GM18520 (cell line): Measurements from ENCODE around the gene CHIT1.

Experiments used
- ATAC-seq: cut with Tn5 transposase; IDR thresholded peaks from one replicate; pipeline ENCODE4 v1.9.1; 2021; ENCODE audit not compliant: unreplicated experiment

Gene CHIT1

GRCh38 chr1:203190949-203191348, 38.5 kb downstream of the CHIT1 start:
- ATAC-seq = no peak

GRCh38 chr1:203189951-203190352, 39.5 kb downstream of the CHIT1 start:
- ATAC-seq = no peak

- no peak for ATAC-seq
These were observed 40.7 kb downstream of the CHIT1 start for GRCh38 chr1:203188686-203189232.

GRCh38 chr1:203187689-203188264, 41.7 kb downstream of the CHIT1 start:
- no peak for ATAC-seq

GRCh38 chr1:203187304-203187685, 42.2 kb downstream of the CHIT1 start:
- ATAC-seq = no peak

- ATAC-seq = no peak
These were observed 42.8 kb downstream of the CHIT1 start, which contains the start of gene CHI3L1 for GRCh38 chr1:203186446-203187303. TSS of gene CHI3L1 (minus strand) at chr1:203186704. CDS start at chr1:203186623, 81 bp downstream.

- no peak for ATAC-seq
These were observed 43.4 kb downstream of the CHIT1 start for GRCh38 chr1:203186091-203186445.

GRCh38 chr1:203185585-203185984, 43.9 kb downstream of the CHIT1 start:
- ATAC-seq = no peak

GRCh38 chr1:203185061-203185461, 44.4 kb downstream of the CHIT1 start:
- ATAC-seq = no peak

GRCh38 chr1:203184467-203184866, 45.0 kb downstream of the CHIT1 start:
- ATAC-seq = no peak

- no peak for ATAC-seq
These were observed 45.6 kb downstream of the CHIT1 start for GRCh38 chr1:203183828-203184227.

- no peak for ATAC-seq
These were observed 47.0 kb downstream of the CHIT1 start for GRCh38 chr1:203182387-203182953.

GRCh38 chr1:203181586-203182386, 47.7 kb downstream of the CHIT1 start:
- no peak for ATAC-seq

GRCh38 chr1:203180611-203181330, 48.7 kb downstream of the CHIT1 start:
- ATAC-seq = no peak

GRCh38 chr1:203179667-203180005, 49.8 kb downstream of the CHIT1 start:
- ATAC-seq = no peak

GRCh38 chr1:203178821-203179666, 50.4 kb downstream of the CHIT1 start:
- no peak for ATAC-seq

GRCh38 chr1:203178083-203178482, 51.4 kb downstream of the CHIT1 start:
- ATAC-seq = no peak

GRCh38 chr1:203177470-203178039, 51.9 kb downstream of the CHIT1 start:
- ATAC-seq = no peak

- ATAC-seq = no peak
These were observed 52.5 kb downstream of the CHIT1 start for GRCh38 chr1:203177036-203177405.
